HG03575 (cell line): ENCODE data around the gene ARHGEF4.
"Not testable (repeated sequence)": the region's sequence is repeated elsewhere in the genome, so short reads cannot be mapped to it uniquely, and the experiment has no call there.

Experiments used
- ATAC-seq: cut with Tn5 transposase; IDR thresholded peaks from one replicate; pipeline ENCODE4 v1.9.1; 2021; ENCODE audit not compliant: unreplicated experiment, insufficient number of reproducible peaks, low FRiP score; ENCODE audit errors: extremely low read depth

The ARHGEF4 gene

DNA sequence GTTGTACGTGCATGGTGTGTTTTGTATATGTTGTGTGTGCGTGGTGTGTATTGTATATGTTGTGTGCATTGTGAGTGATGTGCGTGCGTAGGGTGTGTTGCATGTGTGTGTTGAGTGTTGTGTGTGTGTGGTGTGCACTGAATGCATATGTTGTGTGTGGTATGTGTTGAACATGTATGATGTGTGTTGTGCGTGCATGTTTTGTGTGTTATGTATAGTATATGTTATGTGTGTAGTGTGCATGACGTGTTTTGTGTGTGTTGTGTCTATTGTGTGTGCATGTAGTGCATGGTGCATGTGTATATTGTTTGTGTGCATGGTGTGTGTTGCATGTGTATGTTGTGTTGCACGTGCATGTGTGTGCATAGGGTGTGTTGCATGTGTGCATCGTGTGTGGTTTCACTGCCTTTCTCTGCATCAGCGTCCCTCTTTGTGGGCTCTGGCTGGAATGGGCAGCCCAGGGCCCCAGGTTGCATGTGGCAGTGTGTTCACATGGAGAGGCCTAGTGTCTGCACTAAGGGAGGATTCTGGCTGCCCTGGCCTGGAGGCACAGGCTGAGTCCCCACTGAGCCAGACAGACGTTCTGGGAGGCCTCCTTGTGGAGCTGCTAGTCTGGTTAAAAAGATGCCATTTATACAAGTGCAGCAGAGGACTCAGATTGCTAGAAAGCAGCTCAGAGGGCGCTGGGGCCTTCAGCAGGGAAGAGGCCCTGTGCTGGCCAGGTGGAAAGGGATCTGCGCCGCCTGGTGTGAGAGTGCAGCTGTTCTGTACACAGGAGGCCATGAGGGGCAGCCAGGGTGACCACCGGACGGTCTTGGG lies 149.3 kb downstream of the ARHGEF4 start:
- no peak for ATAC-seq

DNA sequence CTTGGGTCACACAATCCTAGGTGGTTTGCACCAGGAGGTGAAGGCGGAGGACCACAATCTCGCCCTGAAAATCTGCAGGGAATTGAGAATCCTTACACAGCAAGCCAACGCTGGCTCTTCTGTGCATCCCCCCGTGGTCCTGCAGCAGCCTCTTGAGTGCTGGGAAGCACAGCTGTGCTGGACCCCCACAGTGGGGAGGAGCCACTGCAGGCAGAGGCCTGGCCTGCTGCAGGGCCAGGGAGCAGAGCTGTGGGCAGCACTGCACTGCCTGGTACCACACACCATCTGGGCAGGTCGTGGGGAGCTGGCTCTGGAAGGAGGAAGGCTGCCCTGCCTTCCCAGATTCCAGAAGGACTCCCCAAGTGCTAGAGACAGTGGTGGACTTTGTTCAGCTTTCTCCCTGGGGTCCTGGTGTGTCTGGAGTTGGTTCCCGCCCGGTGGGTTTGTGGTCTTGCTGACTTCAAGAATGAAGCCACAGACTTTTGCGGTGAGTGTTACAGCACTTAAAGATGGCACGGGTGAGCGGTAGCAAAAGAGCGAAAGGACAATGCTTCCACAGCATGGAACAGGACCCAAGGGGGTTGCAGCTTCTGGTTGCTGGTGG lies 150.3 kb downstream of the ARHGEF4 start:
- ATAC-seq = no peak

DNA sequence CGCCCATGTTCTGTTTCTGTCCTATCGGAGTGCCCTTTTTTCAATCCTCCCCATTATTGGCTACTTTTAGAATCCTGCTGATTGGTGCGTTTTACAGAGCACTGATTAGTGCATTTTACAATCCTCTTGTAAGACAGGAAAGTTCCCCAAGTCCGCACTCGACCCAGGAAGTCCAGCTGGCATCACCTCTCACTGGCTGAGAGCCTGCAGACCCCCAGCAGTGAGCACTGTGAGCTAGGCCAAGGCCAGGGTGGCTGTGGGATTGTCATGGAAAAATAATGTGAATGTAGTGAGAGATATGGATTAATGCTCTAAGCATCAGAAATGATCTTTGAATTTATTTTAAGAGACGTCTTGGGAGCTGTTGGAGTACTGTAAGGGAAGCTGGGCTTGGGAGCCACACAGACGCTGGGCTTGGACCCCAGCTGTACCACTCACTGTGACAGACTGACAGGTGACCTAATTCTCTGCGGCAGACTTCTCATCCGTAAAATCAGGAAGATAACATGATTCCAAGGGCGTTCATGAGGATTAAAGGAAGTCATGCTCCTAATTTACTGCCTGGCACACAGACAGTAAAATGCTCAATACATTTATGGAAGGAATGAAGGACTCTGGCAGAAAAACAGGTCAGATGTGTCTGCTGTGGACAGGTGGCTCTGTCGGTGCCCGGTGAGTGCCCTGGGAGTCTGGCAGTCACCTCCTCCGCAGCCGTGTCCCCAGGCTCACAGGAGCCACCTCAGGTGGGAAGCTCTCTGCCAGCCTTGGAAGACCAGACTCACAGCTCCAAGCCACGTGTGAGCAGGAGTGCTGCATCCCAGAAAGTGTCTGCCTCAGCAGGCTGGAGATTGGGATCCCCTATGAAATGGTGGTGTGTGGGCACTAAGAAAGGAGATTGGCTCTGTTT lies 151.1 kb downstream of the ARHGEF4 start:
- ATAC-seq = no peak

DNA sequence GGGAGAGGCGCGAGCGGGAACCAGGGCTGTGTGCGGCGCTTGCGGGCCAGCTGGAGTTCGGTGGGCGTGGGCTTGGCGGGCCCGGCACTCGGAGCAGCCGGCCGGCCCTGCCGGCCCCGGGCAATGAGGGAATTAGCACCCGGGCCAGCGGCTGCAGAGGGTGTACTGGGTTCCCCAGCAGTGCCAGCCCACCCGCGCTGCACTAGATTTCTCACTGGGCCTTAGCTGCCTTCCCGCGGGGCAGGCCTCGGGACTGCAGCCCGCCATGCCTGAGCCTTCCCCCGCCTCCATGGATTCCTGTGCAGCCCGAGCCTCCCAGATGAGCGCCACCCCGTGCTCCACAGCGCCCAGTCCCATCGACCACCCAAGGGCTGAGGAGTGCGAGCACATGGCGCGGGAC lies 154.7 kb downstream of the ARHGEF4 start:
- not testable (repeated sequence) for ATAC-seq

DNA sequence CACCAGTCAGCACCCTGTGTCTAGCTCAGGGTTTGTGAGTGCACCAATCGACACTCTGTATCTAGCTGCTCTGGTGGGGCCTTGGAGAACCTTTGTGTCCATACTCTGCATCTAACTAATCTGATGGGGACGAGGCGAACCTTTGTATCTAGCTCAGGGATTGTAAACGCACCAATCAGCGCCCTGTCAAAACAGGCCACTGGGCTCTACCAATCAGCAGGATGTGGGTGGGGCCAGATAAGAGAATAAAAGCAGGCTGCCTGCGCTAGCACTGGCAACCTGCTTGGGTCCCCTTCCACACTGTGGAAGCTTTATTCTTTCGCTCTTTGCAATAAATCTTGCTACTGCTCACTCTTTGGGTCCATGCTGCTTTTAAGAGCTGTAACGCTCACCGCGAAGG lies 155.3 kb downstream of the ARHGEF4 start:
- not testable (repeated sequence) for ATAC-seq

DNA sequence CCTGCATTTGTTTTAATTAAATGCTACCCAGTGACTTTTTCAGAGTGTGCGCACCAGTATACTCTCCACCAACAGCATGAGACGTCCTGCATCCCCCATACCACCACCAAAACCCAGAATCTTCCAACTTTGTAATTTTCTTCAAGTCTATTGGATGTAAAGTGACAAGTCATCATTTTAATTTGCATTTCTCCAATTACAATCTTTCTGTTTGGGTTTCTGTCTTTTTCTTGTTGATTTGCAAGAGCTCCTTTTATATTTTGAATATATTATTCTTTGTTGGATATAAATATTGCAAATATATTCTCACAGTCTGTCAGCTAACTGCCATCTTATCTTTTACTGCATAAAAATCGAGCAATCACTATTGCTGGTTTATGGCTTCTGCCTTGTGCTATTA lies 160.0 kb downstream of the ARHGEF4 start:
- no peak for ATAC-seq

DNA sequence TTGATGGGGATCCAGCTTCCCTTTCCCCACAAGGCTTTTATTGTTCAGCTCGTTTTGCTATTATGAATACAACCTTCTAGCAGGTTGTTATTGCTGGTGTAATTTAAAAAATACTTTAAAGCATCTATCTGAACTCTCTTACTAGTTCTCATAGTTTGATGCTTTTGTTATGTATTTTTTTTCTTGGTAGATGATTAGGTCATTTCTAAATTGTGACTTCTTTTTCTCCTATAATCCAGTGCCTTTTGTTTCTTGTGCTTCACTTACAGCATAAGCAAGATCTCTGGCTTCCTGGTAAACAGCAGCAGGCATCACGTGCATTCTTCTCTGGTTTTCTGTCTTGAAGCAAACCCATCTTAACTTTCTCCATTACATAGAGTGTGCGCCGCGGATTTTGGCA lies 160.5 kb downstream of the ARHGEF4 start:
- no peak for ATAC-seq

DNA sequence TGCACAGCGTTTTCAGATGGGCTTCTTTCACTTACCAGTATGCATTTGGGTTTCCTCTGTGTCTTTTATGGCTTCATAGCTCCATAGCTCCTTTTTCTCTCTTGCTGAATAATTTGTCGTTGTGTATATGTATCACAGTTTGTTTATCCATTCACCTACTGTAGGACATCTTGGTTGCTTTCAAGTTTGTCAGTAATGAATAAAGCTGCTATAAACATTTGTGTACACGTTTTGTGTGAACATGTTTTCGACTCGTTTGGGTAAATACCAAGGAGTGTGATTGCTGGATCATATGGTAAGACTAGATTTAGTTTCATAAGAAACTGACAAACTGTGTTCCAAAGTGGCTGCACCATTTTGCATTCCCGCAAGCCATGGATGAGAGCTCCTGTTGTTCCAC lies 161.8 kb downstream of the ARHGEF4 start:
- ATAC-seq = no peak

DNA sequence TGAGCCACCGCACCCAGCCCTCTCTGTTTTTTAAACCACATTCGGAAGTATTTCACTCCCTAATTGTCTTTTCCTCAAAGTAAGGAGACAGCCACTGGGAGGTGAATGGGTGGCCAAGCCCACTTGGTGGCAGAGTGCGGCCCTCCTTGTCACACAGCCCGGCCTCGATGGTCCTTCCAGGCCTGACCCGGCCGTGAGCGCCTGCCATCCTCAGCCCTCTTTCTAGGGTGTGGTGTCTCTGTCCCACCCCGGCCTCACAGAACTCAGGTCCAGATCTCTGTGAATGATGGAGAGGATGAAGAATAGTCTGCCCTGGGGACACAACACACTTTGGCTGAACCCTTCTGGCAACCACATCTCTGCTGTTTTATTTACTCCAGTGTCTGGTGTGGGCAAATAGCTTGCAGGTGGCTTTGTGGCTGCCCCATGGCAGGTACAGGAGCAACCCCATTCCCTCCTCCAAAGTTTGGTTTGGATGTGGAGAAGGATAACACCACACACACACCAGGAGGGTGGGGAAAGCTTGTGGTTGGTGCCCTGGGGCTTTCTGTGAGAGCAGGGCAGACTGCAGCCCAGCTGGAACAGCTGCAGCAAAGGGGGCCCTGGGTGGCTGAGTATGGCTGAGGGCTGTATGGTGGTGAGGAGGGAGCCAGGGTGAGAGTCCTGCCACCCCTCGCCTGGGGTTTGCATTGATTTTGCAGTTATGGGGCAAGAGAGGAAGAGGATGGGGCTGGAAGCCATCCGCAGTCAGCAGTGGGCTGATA lies 167.9 kb downstream of the ARHGEF4 start:
- ATAC-seq = no peak

DNA sequence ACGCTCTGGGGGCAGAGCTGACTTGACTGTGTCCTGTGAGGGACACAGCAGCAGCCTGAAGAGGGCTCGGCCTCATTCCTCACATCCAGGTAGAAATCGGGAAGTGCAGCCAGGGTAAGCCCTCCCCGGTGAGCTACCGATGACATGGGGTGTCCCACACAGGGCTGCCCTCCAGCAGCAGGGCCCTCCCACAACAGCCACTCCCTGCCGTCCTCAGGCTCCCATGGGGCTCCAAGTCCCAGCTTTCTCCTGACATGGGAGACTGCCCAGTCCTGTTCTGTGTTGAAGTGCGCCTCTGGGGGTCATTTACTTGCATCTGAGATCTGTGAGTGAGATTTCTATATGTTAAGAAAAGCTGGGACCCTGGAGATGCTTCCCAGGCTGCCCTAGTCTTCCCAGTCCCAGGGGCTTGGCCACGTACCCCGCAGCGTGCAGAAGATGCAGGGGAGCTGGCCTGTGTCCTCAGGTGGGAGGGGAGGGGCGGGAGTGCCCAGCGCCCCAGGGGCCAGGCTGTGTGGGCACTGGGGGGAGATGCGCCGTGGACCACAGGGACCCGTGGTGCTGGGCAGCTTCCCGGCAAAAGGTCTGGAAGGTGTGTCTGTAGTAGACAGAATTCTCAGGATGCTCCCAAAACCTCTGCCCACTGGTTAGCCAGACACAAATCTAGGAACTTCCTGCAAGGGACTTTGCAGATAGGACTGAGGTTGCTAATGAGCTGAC lies 168.7 kb downstream of the ARHGEF4 start:
- ATAC-seq = no peak

DNA sequence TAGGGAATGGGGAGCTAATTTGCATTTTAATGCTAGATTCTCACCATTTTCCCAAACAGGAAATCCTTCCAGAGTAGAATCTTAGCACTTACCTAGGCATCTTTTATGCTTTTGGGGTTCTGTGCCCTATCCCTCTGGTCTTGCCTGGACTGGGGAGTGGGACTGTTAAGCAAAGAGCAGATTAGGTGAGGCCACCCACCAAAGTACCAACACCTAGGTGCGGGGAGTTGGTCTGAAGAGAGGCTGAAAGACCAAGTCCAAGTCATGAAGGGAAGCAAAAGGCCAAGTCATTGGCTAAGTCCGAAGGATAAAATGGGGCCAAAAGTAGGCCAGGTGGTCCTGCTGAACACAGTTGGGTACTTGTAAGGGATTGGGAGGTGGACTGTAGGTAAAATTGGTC lies 169.8 kb downstream of the ARHGEF4 start:
- no peak for ATAC-seq

DNA sequence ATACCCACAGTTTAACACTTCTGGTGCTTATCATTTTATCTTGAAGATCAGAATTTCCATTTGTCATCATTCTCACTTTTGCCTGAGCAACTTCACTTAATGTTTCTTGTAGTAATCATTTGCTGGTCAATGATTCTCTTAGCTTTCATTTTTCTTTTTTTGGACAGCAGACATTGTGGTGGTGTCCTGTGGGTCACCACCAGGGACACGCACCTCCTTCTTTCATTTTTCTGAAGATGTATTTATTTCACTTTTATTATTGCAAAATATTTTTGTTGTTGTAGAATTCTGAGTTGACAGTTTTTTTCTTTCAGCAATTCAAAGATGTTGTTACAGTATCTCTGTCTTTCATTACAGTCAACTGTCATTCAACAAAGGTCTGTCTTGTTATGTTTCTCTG lies 172.3 kb downstream of the ARHGEF4 start:
- no peak for ATAC-seq

DNA sequence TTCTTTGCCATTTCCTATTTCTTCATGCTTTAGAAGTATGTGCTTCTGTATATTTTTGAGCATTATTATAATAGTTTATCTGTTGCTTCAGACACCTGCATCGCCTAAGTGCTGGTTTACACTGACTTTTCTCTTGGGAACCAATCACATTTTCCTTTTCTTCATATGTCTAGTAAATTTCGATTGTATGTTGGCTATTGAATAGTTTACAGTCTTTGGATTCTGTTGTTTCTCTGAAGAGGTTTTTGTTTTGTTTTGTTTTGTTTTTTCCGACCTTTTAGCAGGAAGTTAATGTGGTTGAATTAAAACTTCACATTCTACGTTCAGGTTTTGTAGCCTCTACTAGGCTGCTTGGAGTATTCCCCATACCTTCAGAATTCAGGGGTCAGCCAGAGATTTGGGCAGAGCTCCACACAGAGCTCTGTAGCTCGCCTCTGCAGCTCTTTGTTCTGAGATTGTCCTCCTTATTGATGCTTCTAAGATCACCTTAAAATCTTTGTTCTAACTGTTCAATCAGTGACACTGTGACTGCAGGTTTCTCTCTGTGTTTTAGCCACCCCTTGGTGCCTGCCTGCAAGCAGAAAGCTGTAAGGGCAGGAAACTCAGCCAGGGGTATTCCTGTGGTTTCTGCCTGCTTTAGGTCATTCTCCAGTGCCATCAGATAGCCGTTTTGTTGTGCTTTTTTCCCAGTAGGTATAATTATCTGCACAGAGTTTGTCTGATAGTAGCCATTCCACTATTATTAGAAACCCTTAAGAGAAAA lies 173.2 kb downstream of the ARHGEF4 start:
- no peak for ATAC-seq

DNA sequence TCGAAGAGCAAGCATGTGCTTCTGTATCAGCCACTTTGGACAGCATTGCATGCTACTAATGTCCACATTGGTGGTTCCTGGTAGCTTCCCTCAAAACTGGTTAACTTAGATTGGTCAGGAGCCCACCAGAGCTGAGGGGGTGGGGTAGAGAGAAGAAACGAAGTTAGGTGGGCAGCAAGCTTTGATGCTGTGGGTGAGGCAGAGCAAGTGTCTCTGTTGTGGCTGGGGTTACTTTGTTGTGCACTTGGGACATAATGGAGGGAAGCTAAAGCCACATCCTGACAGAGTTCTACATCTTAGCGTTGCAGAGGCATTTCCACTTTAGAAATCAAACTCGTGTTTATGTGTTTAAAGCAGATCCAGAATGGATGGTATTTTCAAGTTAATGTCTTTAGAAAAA lies 173.9 kb downstream of the ARHGEF4 start:
- no peak for ATAC-seq

DNA sequence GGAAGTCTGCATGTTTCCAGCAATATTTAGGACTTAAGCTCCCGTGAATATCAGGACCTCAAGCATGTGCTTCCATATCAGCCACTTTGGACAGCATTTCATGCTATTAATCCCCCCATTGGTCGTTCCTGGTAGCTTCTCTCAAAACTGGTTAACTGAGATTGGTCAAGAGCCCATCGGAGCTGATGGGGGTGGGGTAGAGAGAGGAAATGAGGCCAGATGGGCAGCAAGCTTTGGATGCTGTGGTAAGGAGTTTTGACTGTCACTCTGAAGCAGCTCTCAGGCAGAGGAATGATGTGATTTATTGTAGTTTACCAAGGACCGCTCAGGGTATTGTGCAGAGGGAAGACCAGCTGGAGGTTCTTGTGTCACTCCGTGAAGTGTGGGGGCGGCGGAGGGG lies 174.8 kb downstream of the ARHGEF4 start:
- ATAC-seq = no peak

DNA sequence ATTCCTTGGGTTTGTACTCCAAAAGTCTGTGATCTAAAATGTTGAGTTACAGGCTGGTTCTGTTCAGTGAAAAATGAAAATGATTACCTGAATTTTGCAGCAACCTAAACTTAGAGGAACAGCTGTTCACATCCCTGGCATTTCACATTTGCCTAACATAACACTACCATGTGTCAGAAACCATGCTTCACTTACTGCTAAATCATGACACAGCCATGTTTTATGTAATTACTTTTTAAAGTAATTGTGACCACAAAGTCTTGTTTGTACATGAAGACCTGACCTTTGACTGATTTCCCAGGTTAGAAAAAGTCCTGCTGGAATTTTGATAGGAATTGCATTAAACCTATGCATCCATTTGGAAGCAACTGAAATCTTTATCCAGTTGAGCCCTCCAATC lies 177.4 kb downstream of the ARHGEF4 start:
- no peak for ATAC-seq

DNA sequence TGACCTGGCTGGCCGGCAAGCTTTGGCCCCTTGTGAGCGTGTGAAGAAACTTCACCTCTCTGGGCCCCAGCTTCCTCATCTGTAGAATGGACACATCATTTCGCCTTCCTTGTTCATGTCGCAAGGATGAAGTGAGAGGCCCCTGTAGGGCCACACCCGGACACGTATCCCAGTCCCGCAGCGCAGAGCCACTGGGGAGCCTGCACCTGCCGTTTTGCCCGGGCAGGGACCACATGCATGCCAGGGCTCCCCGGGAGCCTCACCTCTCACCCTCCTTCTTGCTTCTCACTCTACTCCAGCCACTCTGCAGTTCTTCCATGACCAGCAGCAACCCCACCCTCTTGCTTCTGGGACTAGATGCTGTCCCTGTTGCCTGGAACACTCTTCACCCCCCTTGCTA lies 179.1 kb downstream of the ARHGEF4 start:
- ATAC-seq = no peak
